GM10248 (cell line): ENCODE results near the gene CDC40.
"Not testable (repeated sequence)": the region's sequence is repeated elsewhere in the genome, so short reads cannot be mapped to it uniquely, and the experiment has no call there.

Source experiments
- CTCF ChIA-PET: fragments of 300-600 bp; sonication (Branson Sonifier 250); formaldehyde crosslinking; extraction: SDS; loops from one replicate; lab custom pipeline; 2021; ENCODE audit warnings: antibody characterized with exemption; lab: Yijun Ruan, JAX
- POLR2A ChIA-PET: fragments of 350-650 bp; sonication (Branson Sonifier 250); formaldehyde crosslinking; extraction: SDS; loops from one replicate; lab custom pipeline; 2020; ENCODE audit warnings: antibody characterized with exemption; lab: Yijun Ruan, JAX
- DNase-seq: peaks from one replicate; pipeline ENCODE4 v3.0.0; 2012; ENCODE audit errors: extremely low spot score
- TF ChIP-seq, protein P1 (sequence below): IDR thresholded peaks from 2 replicates; pipeline ENCODE4 v1.5.1; 2012; ENCODE audit warnings: mild to moderate bottlenecking, low read depth; ENCODE audit errors: extremely low read depth, missing control alignments, control extremely low read depth

CDC40 gene

GRCh38 chr6:110271732-110272022 is 91.5 kb downstream of the CDC40 start:
- CTCF ChIA-PET, result interaction anchor here (0.9 kb wide), 1 partner anchor 9 kb away, joined by 3 read pairs; no protein-coding TSS in a partner anchor
- POLR2A ChIA-PET, result no interaction called here
- TF ChIP-seq, protein P1, sequence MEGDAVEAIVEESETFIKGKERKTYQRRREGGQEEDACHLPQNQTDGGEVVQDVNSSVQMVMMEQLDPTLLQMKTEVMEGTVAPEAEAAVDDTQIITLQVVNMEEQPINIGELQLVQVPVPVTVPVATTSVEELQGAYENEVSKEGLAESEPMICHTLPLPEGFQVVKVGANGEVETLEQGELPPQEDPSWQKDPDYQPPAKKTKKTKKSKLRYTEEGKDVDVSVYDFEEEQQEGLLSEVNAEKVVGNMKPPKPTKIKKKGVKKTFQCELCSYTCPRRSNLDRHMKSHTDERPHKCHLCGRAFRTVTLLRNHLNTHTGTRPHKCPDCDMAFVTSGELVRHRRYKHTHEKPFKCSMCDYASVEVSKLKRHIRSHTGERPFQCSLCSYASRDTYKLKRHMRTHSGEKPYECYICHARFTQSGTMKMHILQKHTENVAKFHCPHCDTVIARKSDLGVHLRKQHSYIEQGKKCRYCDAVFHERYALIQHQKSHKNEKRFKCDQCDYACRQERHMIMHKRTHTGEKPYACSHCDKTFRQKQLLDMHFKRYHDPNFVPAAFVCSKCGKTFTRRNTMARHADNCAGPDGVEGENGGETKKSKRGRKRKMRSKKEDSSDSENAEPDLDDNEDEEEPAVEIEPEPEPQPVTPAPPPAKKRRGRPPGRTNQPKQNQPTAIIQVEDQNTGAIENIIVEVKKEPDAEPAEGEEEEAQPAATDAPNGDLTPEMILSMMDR, result no peak
- no peak for DNase-seq

DNA sequence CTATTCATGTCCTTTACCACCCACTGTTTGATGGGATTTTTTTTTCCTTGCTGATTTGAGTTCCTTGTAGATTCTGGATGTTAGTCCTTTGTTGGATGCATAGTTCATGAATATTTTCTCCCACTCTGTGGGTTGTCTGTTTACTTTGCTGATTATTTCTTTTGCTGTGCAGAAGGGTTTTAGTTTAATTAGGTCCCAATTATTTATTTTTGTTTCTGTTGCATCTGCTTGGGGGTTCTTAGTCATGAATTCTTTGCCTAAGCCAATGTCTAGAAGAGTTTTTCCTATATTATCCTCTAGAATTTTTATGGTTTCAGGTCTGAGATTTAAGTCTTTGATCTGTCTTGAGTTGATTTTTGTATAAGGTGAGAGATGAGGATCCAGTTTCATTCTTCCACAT is 92.6 kb downstream of the CDC40 start:
- CTCF ChIA-PET, POLR2A ChIA-PET, DNase-seq: not testable (repeated sequence)

GRCh38 chr6:110277100-110277665 is 97.0 kb downstream of the CDC40 start:
- TF ChIP-seq, protein P1, result no peak
- no peak for DNase-seq
- CTCF ChIA-PET, result interaction anchor here (1.4 kb wide), 1 partner anchor 10 kb away, joined by 4 read pairs; no protein-coding TSS in a partner anchor
- POLR2A ChIA-PET, result no interaction called here
